Measurements from ENCODE around the gene IZUMO1.

The IZUMO1 gene

DNA sequence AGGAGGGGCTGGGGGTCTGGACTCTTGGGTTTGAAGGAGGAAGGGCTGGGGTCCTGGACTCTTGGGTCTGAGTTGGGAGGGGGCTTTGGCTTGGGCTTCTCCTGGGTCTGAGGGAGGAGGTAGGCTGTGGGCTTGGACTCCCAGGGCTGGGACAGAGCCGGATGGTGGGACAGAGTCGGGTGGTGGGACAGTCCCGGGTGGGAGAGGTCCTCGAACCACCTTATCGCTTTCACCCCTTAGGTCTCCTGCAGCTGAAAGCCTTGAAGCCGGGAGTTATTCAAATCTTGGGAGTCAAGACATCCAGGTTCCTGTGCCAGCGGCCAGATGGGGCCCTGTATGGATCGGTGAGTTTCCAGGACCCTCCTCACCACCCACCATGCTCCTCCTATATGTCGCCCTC is 10.0 kb upstream of the IZUMO1 start:
- DNase-seq: no peak

DNA sequence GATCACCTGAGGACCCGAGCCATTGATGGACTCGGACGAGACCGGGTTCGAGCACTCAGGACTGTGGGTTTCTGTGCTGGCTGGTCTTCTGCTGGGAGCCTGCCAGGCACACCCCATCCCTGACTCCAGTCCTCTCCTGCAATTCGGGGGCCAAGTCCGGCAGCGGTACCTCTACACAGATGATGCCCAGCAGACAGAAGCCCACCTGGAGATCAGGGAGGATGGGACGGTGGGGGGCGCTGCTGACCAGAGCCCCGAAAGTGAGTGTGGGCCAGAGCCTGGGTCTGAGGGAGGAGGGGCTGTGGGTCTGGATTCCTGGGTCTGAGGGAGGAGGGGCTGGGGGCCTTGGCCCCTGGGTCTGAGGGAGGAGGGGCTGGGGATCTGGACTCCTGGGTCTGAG is 9.5 kb upstream of the IZUMO1 start:
- no peak for DNase-seq

- DNase-seq: no peak
These were observed 9.1 kb upstream of the IZUMO1 start for GRCh38 chr19:48755787-48756186.

DNA sequence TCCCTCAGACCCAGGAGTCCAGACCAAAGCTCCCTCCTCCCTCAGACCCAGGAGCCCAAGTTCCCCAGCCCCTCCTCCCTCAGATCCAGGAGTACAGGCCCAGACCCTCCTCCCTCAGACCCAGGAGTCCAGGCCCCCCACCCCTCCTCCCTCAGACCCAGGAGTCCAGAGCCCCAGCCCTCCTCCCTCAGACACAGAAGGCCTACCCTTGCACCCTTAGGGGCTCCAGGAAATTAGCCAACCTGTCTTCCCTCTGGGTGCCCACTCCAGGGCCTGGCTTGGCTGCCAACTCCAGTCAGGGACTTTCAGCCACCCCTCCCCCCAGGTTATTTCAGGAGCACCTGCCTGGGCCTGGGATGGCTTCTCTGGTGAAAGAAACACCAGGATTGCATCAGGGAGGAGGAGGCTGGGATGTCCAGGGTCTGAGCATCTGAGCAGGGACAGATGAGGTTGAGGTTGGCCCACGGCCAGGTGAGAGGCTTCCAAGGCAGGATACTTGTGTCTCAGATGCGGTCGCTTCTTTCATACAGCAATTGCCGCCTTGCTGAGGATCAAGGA is 8.5 kb upstream of the IZUMO1 start, which contains the start of gene FGF21:
Gene FGF21, plus strand, starts transcription at position 441 of the 558 bp plus-strand sequence. CDS start 713 bp downstream, outside the sequence.
- DNase-seq: no peak

DNA sequence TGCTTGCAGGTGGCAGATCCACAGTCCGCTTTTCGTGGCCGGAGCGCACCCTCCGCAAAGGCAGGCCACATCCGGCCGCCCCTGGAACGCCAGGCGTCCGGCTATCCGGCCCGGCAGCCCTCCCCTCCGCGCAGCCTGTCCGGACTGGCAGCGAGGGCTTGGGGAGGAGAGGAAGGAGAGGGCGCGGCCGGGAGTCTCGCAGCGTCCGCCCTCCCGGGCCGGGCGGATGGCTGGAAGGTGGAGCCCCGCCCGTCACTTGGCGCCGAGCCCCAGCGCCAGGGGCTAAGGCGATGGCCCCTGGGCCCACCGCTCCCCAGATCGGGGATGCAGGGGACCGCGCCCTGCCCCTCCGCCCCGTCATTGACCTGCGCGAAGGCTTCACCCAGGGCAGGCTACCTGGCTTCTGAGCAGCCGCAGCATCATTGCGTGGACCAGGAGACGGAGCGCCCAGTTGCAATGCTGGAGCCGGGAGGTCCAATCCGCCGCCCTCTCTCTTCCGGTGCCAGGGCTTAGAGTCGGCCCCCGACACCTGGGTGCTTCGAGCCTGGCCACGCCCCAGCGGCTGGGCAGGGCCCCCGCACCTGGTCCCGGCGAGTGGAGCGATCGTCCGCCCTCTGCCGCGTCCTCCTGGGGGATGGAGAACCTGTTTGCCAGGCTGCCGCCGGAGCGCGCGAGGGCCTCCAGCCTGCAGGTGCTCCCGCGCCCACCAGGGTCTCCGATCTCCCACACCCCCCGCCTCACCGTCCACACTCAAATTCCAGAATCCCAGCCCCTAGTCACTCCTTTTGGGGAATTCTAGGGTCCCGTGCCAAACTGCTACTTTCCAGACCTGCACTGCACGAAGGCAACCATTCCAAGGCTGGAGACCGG is 6.0 kb upstream of the IZUMO1 start, which contains the start of gene FUT1:
Gene FUT1, minus strand, starts transcription at position 146 of the 870 bp plus-strand sequence. CDS start 1,360 bp downstream, outside the sequence.
- DNase-seq: peak; percentile 95

DNA sequence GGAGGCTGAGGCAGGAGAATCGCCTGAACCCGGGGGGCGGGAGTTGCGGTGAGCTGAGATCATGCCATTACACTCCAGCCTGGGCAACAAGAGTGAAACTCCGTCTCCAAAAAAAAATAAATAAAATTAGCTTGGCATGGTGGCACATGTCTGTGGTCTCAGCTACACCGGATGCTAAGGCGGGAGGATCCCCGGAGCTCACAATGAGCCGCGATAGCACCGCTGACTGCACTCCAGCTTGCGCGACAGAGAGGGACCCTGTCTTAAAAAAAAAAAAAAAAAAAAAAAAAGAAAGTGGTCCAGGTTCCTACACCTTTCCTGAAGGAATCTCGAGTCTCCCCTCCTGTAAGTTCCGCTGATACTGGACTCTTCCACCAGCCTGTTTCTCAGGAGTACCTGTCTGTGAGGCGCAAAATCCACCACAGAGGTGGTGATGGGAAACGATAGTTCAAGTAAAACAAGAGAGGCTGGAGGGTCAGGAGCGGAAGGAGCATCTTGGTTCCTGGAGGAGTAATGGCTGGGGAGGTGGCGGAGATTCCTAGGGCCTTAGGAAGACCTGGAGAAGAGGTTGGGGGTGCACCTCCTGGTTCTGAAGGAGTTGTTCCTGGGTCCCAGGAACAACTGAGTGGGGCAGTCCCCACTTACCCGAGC is 5.3 kb upstream of the IZUMO1 start:
- DNase-seq: no peak

GRCh38 chr19:48750771-48751504 is 4.2 kb upstream of the IZUMO1 start:
- no peak for DNase-seq

DNA sequence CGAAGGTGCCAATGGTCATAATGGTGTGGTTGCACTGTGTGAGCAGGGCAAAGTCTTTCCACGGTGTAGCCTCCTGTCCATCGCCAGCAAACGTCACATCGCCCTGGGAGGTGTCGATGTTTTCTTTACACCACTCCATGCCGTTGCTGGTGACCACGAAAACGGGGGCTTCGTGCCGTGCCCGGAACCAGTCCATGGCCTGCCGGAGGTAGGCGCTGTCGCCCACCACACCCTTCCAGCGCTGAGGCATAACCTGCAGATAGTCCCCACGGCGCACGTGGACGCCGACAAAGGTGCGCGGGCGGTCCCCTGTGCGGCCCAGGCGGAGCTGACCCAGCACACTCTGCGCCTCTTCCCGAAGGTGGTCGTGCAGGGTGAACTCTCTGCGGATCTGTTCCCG is 3.6 kb upstream of the IZUMO1 start:
- no peak for DNase-seq

DNA sequence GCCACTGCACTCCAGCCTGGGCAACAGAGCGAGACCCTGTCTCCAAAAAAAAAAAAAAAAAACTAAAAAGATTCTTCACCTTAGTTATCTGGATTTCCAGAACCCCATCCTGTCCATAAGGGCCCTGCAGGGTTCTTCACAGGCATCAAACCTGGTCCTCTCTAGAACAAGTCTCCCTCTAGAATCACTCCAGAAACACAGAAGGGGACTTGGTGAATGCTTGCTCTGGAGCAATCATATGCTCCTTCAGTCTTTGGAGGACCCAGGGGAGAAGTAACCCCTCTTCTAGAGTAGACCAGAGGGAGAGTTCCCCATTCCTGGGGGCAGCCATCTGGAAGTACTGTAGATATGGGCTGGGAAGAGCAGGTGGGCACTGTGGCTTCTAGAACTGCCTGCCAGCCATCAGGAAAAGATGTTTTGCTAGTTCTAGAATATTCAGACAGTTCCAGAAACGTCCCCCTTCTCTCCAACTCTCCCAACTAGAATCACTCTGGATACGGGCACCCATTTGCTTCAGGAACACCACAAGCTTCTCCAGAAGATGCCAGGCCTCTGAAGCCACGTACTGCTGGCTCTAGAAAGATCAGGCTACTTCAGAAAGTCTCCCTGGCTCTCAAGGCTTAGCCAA is 3.0 kb upstream of the IZUMO1 start:
- DNase-seq: no peak

DNA sequence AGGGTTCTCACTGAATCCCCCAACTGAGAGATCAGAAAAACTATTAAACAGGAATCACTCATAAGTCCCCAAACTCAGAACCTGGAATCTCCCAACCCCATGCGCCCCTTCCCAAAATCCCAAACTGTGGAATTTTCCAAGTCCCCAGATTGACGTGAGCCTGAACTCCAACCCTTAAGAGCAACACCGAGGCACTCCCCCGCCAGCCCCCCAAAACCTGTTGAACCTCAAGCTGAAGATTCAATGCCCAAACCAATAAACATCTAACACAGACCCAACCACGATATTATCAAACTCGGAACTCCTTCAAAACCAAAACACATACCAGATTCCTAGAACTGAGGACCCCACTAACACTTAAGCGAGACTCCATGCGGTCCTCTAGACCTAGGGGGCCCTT is 599 bp downstream of the IZUMO1 start:
- DNase-seq: no peak

GRCh38 chr19:48745208-48745995 is 1.3 kb downstream of the IZUMO1 start:
- peak; percentile 57 for DNase-seq

- no peak for DNase-seq
These were observed 4.6 kb downstream of the IZUMO1 start for GRCh38 chr19:48742096-48742495.

GRCh38 chr19:48741129-48741999 is 5.3 kb downstream of the IZUMO1 start:
- no peak for DNase-seq

- DNase-seq: no peak
These were observed 6.3 kb downstream of the IZUMO1 start, which contains the start of gene RASIP1 for GRCh38 chr19:48740164-48740972. Gene RASIP1, minus strand, starts transcription at chr19:48740610. Its CDS starts 328 bp downstream, at chr19:48740282.

DNA sequence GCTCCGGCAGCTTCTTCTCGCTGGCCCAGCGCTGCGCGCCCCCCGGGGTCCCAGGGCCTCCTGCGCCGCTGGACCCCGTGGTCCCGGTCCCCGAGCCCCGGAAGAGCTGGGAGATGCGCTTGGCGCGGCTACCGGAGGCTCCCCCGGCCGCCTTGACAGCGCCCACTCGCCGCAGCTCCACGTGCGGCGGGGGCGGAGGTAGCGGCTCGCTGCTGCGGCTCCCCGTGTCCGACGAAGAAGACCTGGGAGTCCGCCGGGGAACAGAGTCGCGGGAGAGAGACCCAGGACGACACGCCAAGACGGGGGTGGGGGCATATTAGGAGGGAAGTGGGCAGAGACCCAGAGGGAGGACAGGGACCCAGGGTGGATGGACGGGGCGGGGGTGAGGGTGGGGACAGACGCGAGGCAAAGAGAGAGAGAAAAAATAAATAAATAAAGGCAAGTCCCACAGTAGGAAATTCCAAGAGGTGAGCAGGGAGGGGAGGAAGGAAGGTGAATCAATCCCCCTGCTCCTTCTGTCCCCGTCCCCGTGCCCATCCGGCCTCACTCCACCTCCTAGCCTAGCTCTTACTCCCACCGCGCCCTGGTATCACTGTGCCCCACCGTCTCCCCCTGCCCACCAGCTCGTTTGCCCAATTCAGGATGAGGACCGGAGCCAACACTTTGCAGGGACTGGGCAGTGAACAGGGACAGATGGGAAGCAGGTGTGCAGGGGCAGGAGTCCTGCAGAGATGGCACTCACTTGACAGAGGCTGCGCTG is 7.1 kb downstream of the IZUMO1 start:
- no peak for DNase-seq

- DNase-seq: peak; percentile 89
These were observed 7.9 kb downstream of the IZUMO1 start for GRCh38 chr19:48738557-48739403.

- DNase-seq: no peak
These were observed 9.2 kb downstream of the IZUMO1 start for GRCh38 chr19:48737360-48737998.

Measured in NCI-H1105 treated with DMSO at 0.1 percent for 48 hours (cell line).